ENCODE data around the gene TMEM217. TPM values are rescaled to one million over a fixed set of nuclear protein-coding genes. Genes with fewer than 3 reads are reported as not detected.
"Not testable (repeated sequence)": the region's sequence is repeated elsewhere in the genome, so short reads cannot be mapped to it uniquely, and the experiment has no call there.

TMEM217 gene
- total RNA-seq, 3 donors from 2014 or later, result 0.96 to 1.6 (median 1.5) TPM

- no peaks in the 10 kb centered on the region for H3K9me3 ChIP-seq
- ATAC-seq, result no peak
- no peaks in the 10 kb centered on the region for H3K36me3 ChIP-seq (ENCODE audit: low read depth)
- TF ChIP-seq CTCF (IDR thresholded peaks at IDR 0.05), result no peak
- no peak overlapping the region for H3K4me3 ChIP-seq
- peaks cover 18% of the 10 kb centered on the region for H3K4me1 ChIP-seq (ENCODE audit: low read depth)
- no peak for DNase-seq
- intact Hi-C loops (cut with DNase I, micrococcal nuclease), result loop anchor here (10.0 kb wide), 1 partner anchor 175 kb away; no protein-coding TSS in a partner anchor
Observed at GRCh38 chr6:37200085-37200484, 57.9 kb downstream of the TMEM217 start.

GRCh38 chr6:37196451-37196850, 61.5 kb downstream of the TMEM217 start:
- H3K36me3 ChIP-seq (ENCODE audit: low read depth); ATAC-seq; DNase-seq; H3K4me1 ChIP-seq (ENCODE audit: low read depth); intact Hi-C loops (cut with DNase I, micrococcal nuclease); H3K4me3 ChIP-seq; H3K9me3 ChIP-seq: not testable (repeated sequence)

GRCh38 chr6:37194886-37195285, 63.1 kb downstream of the TMEM217 start:
- H3K4me3 ChIP-seq; ATAC-seq; H3K9me3 ChIP-seq; intact Hi-C loops (cut with DNase I, micrococcal nuclease); DNase-seq; H3K4me1 ChIP-seq (ENCODE audit: low read depth); H3K36me3 ChIP-seq (ENCODE audit: low read depth): not testable (repeated sequence)

GRCh38 chr6:37192666-37193065, 65.3 kb downstream of the TMEM217 start:
- DNase-seq, result no peak
- no peaks in the 10 kb centered on the region for H3K36me3 ChIP-seq (ENCODE audit: low read depth)
- H3K9me3 ChIP-seq, result no peaks in the 10 kb centered on the region
- no peaks in the 10 kb centered on the region for H3K4me1 ChIP-seq (ENCODE audit: low read depth)
- peak; percentile 21 for ATAC-seq
- H3K4me3 ChIP-seq, result no peak overlapping the region
- TF ChIP-seq CTCF (IDR thresholded peaks at IDR 0.05), result no peak
- intact Hi-C loops (cut with DNase I, micrococcal nuclease), result no loop called here

- no peaks in the 10 kb centered on the region for H3K9me3 ChIP-seq
- no peak for TF ChIP-seq CTCF (IDR thresholded peaks at IDR 0.05)
- no peak overlapping the region for H3K4me3 ChIP-seq
- intact Hi-C loops (cut with DNase I, micrococcal nuclease), result no loop called here
- peak in 1 of 3 donors; percentile 11 for DNase-seq
- no peak for ATAC-seq
- no peaks in the 10 kb centered on the region for H3K36me3 ChIP-seq (ENCODE audit: low read depth)
- no peaks in the 10 kb centered on the region for H3K4me1 ChIP-seq (ENCODE audit: low read depth)
Observed at GRCh38 chr6:37190159-37190535, 67.8 kb downstream of the TMEM217 start.

- Histone ChIP-seq H3K4me3 (no peak overlapping the region), H3K4me1 (ENCODE audit: low read depth) (no peaks in the 10 kb centered on the region), H3K36me3 (ENCODE audit: low read depth) (no peaks in the 10 kb centered on the region), H3K9me3 (no peaks in the 10 kb centered on the region)
- TF ChIP-seq CTCF (IDR thresholded peaks at IDR 0.05), result no peak
- DNase-seq (no peak), ATAC-seq (no peak)
- intact Hi-C loops (cut with DNase I, micrococcal nuclease), result no loop called here
Observed at GRCh38 chr6:37188962-37189510, 68.9 kb downstream of the TMEM217 start.

All from mucosa of descending colon (tissue), 3 donors.